GM19455 (cell line): ENCODE measurements around the gene ECI1.

ENCODE experiments used
- ATAC-seq: cut with Tn5 transposase; IDR thresholded peaks from one replicate; pipeline ENCODE4 v1.9.1; 2021; ENCODE audit not compliant: unreplicated experiment

The ECI1 gene, protein sequence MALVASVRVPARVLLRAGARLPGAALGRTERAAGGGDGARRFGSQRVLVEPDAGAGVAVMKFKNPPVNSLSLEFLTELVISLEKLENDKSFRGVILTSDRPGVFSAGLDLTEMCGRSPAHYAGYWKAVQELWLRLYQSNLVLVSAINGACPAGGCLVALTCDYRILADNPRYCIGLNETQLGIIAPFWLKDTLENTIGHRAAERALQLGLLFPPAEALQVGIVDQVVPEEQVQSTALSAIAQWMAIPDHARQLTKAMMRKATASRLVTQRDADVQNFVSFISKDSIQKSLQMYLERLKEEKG

DNA sequence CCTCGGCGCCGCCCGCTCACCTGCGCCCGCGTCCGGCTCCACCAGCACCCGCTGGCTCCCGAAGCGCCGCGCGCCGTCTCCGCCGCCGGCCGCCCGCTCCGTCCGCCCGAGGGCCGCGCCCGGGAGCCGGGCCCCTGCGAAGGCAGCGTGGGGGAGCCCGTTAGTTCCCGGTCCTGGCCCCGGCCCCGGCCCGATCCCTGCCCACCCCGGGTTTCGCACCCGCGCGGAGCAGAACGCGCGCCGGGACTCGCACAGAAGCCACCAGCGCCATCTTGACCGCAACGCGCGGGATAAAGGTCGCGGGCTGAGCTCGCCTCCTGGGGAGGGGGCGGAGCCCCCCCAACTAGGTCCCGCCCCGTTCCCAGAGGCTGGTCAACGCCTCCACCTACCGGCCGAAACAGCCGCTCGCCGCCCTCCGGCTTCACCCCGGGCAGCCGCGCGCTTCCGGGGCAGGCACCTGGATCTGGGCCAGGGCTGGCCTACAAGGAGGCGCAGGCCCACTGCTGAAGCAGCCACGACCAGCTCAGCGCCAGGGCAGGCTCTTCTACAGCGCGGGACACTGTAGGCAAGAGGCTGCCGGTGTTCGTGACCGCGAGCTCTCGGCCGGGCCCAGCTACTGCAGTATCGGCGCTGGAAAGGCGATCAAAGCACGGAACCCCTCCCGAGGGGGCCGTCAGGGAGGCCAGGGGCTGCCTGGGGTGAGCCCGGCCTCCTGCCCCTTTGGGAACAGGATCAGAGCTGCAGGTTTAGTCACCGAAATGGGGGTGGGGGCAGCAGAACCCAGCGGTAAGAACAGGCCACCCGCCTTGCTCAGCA lies at the start of gene ECI1:
ECI1 (minus strand) TSS at position 292 of the 816 bp plus-strand sequence; CDS start at position 271, 21 bp downstream.
- peak; percentile 89 for ATAC-seq

DNA sequence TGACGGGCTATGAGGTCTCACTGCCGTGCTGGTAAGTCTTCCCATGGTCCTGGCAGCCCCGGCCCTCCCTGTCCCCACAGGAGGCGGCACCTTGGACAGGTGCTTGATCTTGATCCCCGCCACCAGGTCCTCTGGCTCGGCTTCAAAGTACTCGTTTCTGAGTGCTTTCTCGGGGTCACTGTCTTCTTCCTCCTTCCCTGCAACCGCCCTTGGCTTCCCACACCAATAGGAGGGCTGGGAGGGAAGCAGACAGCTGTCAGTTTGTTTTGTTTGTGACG lies 48.5 kb upstream of the ECI1 start:
- ATAC-seq, result no peak

DNA sequence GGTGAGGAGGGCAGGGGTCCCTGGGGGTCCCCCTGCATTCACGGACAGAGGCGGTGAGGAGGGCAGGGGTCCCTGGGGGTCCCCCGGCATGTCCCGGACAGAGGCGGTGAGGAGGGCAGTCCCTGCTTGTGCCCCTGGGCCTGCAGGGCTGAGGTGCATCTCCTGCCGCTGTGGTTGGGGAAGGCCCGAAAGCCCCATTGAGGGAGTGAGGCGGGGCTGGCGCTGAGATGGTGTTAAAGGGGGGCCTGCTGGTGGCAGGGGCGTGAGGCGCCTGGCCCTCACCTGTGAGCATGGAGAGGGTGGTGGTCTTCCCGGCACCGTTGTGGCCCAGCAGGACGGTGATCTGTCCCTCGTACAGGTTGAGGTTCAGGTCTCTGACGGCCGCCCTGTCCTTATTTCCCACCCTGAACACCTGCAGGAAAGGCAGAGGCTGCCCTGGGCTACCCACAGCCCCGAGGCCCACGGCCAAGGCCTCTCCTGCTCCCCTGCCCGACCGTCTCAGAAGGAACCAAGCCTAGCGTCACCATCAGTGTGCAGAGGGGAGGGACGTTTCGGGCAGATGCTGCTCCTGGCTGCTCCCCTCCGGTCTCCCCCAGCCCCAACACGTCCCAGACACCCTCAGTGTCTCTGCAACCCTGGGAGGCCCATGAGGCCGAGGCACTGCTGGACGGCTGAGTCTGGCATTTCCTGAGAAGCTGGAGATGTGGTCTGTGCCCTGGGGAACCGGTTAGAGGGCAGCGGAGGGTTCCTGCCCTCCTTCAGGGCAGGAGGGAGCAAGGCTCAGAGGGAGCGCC lies 47.9 kb upstream of the ECI1 start:
- no peak for ATAC-seq

DNA sequence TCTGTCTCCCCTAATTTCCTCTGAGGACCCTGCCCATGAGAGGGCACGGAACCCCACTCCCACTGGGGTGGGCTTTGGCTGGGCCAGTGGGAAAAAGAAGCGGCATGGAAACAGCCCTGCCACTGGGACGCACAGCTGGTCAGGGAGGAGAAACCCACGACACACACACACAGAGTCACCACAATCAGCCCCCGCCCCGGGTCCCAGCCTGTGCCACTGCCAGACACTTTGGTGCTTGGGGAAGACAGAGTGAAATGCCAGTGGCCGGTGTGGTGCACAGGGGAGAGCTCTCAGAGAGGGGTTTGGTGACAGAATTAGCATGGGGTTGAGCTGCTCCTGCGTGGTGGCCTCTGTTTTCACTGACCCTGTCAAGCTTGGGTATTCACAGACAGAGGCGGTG lies 47.2 kb upstream of the ECI1 start:
- ATAC-seq, result no peak

DNA sequence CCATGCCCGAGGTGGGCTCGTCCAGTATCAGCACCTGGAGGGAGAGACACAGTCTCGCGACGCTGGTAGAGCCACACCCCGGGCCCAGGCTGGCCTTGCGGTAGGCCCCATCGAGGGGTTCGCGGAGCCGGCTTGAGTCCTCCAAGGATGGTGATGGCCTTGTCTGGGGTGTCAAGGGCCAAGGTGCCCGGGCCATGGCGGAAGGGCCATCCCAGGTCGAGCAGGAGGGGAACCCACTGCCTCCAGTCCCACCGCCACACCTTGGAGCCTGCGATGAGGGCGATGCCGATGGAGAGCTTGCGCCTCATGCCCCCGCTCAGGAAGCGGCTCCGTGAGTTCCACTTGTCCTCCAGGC lies 46.1 kb upstream of the ECI1 start:
- ATAC-seq, result no peak

DNA sequence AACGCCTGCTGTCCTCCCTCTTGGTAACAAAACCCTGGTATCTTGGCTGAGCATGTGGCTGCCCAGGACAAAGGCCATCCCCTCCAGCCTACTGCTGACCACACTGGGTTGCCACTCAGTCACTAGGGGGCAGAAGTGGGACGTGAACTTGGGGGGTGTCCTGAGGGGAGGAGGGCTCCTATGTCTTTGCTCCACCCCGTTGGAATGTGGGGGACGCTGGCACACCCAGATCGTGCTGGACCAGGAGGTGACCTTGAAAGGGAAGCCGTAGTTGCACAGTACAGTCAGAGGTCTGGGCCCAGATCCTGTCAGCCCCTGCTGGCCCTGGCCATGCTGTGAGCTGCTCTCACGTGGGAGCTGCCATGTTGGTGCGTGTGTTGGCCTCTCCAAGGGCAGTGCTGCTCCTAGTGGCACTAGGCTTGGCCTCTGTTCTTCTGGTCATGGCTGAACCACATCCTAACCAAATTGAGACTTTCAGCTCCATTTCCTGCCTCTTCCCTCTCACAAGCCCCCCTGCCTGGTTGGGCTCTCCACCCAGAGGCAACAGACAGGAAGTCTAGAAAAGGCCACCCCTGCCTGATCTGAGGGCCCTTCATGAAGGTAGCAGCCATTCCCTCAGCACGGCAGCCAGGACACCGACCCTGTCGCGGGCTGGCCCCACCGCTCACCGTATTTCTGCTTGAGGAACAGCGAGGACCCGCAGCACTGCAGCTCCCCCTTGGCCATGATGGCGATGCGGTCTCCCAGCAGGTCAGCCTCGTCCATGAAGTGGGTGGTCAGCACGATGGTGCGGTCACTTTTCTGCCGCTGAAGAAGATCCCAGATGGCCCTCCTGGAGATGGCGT lies 45.5 kb upstream of the ECI1 start:
- no peak for ATAC-seq

DNA sequence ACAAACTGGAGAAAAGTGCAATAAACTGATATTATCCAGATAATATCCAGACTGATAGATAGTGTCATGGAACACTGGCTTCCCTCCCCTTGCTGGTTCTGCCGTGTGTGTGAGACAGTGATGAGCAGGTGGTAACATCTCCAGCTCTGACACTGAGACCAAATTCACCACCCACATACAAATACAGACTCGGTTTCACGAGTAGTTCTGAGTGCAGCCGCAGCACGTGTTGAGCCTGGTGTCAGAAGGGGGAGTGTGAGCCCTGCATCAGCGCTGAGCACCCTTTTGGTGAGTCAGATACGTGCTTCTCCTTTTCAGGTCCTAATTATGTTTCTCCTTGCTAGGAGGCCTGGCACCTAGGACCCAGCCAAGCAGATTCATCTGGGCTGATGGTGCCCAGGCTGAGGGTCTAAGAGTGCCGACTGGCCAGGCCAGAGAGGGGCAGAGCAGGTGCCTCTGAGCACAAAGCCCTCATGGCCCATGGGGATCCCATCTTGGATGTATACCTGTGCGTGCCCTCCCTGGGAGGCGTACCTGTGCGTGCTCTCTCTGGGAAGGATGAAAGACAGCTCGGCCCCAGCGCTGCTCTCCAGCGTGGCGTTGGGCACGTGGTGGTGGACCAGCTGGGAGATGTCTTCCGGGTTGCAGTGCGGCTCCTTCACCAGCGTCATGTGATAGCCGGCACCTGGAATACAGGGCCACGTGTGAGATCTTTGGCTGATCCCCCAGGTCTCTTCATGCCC lies 43.8 kb upstream of the ECI1 start:
- ATAC-seq, result no peak

DNA sequence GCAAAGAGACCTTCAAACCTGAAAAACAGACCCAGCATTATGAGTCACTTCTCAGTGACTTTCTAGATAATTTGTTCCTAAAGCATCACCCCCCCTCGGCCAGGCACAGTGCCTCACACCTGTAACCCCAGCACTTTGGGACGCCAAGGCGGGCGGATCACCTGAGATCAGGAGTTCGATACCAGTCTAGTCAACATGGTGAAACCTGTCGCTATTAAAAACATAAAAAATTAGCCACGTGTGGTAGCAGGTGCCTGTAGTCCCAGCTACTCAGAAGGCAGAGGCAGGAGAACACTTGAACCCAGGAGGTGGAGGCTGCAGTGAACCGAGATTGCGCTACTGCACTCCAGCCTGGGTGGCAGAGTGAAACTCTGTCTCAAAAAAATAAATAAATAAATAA lies 40.8 kb upstream of the ECI1 start:
- ATAC-seq, result no peak

DNA sequence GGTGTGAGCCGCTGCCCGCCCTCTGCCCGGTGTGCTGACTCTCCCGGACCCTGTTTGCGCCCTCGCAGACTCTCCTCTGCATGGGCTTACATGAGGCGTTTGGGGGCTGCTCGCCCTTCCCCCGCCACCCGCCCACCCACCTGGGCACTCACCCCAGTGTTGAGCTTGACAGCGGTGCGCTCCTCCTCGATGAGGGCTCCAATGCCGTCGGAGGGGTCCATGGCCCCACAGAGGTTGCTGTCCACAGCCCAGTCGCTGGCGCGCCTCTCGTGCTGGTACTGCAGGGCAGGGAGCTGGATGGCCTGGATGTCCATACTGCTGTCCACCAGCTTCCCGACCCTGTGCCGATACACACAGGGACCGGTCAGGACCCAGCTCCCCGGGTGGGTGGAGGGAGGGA lies 37.9 kb upstream of the ECI1 start:
- ATAC-seq, result no peak

DNA sequence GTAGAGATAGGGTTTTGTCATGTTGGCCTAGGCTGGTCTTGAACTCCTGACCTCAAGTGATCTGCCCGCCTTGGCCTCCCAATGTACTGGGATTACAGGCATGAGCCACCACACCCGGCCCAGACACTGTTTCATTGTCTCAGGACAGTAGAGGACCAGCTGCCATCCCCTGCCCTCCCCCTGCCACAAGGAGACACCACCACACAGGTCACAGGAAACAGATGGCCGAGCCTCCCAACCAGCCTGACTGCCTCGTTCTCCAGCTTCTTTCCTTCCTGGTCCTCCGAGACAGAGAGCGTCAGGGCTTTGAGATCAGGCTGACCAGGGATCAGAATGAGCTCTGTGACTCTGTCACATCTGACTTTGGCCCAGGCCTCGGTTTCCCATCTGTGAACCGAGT lies 37.3 kb upstream of the ECI1 start:
- no peak for ATAC-seq

DNA sequence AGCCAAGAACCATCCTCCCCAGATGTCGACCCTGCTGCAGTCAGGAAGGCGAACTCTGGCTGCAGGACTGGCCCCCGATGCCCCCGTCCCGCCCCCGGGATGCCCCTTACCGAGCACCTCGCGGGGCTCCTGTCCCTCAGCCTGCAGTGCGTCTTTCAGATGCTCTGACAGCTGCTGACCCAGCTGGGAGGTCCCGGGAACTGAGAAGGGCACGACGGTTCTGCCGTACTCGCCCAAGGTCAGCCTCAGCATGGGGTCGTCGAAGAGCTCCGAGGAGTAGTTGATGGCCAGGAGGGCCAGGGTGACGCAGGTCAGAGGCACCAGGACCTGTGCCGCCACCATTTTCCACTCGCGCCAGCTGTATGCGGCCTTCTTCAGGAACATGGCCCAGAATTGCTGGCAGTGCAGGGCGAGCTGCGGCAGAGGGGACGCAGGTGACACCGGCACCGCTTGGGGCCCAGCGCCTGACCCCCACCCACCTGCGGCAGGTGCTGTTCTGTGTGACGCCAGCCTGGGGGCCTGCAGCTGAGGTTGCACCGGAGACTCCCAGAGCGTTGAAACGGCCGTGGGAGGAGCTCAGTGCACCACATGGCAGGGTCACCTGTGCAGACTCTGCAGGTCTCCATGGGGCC lies 36.6 kb upstream of the ECI1 start:
- no peak for ATAC-seq

DNA sequence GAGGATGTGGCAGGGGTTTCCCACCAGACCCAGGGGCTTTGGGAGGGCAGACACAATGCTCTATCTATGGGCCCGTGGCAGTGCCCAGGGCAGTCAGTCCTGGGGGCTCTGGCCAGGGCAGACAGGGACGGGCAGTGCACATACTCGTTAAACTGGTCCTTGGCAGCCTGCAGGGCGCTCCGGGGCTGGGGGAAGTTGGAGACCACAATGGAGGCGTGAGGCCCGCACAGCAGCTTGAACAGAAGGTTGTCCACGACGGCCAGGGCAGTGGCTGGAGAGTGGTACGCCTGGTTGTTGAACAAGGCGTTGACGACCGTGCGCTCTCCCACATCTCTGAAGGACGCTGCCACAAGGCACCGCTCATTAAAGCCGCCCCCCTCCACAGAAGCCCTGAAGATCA lies 35.2 kb upstream of the ECI1 start:
- no peak for ATAC-seq

DNA sequence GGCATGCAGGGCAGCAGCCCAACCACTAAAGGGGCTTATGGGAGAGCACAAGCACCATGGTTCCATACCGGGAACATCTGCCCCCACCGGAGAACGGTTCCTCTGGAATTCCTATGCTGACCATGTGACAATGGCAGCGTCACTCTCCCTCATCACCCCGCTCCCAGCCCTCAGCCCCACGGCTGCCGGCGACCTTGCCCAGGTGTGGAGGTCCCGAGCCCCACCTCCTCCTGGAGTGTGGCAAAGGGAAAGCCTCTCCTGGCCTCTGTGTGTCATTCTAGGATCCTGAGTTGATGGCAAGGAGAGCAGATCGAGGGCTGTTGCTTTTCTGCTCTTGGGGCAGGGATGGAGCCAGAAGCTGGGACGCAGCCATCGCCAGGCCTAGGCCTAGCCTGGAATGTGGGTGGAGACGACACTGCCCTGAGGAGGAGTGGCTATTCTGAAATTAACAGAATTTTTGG lies 34.4 kb upstream of the ECI1 start:
- ATAC-seq, result no peak

DNA sequence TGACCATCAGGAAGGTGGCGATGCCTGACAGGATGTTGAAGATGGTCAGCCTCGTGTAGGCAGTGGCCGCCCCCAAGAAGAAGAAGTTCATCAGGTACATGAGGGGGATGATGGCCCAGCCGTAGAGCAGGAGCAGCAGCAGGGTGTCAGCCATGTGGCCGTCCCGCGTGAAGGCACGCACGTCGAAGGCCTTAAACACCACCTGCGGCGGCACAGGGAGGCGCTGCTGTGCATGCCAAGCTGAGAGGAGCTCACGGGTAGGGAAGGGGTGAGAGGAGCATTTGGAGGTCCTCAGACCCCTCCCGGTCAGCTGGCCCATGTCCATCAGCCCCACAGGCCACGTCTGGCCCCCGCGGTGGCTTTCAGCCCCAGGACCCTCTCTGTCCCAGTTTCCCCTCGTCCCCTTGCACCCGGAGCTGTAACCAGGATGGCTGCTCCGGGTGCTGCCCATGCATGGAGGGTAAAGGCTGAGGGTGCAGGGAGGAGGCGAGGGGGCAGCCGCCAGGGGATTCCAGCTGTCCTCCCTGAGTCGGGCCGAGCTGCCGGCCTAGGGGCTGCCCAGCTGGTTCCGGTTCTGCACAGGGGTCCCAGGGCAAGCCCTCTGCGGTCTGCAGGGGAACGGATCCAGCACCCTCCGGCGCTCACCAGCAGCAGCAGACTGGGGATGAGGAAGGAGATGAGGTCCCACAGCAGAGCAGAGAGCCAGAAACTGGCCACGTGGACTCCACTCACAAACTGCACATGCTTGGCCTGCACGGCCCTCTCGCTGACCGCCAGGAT lies 33.6 kb upstream of the ECI1 start:
- no peak for ATAC-seq

DNA sequence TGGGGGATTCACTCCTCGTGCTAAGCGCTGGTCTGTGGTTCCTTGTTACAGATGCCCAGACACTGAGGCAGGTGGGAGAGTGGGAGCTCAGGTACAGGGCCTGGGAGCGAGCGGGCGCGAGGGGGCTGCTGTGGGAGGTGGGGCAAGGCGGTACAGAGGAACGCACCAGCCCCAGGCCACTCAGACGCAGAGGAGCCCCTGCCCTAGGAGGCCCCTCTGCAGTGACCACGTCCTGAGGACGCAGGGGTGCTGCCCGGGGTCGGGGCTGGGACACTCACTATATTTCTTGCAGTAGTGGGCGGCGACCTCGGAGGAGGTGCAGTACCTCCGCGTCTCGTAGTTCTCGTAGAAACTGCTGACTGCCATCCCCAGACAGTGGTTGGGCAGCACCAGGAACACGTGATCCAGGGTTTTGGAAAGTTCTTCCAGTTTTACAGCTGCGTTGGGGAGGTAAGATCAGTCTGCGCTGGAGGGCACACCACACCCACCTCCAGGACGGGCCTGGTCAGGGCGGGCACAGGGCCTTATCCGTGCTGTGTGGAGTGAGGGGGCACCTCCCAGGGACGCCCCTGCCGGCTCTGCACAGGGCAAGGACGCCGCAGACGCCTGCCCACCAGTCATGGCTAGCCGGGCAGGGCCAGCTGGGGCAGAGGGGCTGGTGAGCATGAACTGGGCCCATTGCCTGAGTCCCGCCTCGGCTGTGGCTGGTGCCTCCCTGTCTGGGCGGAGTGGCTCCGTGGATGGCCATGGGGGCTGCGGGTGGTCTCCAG lies 32.8 kb upstream of the ECI1 start:
- no peak for ATAC-seq

DNA sequence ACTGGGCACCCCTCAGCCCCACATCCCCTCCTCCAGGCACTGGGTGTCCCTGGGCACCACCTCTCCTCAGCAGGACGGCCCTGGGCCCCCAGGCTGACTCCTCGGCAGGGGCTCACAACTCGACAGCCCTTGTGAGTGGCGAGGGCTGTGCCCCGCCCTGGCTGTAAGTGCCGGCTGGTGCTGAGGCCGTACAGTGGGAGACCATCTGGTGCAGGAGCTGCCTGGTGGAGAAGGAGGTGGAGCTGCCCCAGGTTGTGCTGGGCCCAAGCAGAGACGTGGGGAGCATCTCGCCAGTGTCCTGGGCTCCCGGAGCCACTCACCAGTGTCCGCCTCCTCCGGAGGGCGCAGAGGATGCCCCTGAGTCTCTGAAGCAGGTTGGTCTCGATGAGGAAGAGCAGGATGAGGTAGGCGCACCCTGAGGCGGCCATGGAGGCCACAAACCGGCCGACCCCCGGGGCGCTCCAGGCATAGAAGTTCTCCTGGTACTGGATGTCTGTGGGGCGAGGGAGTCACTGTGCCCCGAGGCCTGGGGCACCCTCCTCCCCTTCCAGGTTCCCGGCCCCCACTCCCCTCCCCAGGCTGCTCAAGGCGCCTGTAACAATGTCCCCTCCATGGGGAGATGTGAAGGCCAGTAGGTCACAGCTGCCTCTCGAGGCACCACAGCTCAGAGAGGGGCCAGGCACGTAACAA lies 31.6 kb upstream of the ECI1 start:
- ATAC-seq, result no peak

DNA sequence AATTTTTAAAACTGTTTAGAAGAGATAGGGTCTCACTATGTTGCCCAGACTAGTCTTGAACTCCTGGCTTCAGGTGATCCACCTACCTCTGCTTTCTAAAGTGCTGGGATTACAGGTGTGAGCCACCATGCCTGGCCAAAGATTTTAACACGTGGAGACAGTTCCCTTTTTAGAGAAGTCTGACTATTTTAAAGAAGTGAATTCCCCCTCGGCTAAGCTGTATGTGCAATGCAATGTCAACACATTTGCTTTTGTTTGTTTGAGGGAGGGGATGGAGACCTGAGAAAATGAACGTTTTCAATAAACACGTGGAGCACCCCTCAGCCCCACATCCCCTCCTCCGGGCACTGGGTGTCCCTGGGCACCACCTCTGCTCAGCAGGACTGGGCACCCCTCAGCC lies 30.9 kb upstream of the ECI1 start:
- ATAC-seq, result no peak
